Stimulated activated CD4-positive, alpha-beta T cell treated with anti-CD3 and anti-CD28 coated beads, Interleukin-15, amount 100 ng/mL, for 24 hours (primary cell): ENCODE data around the gene PDE7B.
A peak's percentile ranks its signal among the peaks of the same experiment; 100 is the strongest.

Experiments
- DNase-seq: peaks from one replicate; pipeline ENCODE4 v3.0.0-alpha.2; 2020

PDE7B gene

GRCh38 chr6:136036601-136037000 lies 185.1 kb downstream of the PDE7B start:
- DNase-seq, result no peak

DNA sequence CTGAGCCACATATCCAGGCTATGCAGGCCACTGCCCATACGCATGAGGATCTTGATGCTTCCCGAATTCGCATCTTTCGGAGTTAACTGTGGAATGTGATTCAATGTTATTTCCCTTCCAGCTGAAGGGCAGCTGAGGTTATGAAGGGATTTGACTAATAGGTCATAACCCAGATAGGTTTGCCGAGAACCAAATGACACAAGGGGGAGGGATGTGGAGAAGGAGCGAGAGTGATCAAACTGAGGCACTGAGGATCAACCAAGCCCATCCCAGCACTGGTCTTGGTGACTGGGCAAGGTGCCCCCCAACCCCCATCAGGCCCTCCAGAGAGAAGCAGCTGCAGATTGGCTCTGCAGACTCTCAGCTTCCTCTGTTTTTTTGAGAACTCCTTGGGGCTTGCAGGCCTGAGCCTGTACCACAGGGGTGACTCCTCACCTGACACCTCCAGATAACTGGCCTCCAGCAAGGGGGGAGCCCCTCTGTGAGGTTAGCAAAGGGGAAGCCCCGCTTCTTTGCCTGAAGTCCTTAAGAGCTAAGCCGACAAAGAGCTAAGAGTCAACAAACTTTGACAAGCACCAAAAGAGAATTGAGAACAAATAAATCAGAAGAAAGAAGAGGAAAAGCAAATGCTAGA lies 185.9 kb downstream of the PDE7B start:
- peak; percentile 38 for DNase-seq

DNA sequence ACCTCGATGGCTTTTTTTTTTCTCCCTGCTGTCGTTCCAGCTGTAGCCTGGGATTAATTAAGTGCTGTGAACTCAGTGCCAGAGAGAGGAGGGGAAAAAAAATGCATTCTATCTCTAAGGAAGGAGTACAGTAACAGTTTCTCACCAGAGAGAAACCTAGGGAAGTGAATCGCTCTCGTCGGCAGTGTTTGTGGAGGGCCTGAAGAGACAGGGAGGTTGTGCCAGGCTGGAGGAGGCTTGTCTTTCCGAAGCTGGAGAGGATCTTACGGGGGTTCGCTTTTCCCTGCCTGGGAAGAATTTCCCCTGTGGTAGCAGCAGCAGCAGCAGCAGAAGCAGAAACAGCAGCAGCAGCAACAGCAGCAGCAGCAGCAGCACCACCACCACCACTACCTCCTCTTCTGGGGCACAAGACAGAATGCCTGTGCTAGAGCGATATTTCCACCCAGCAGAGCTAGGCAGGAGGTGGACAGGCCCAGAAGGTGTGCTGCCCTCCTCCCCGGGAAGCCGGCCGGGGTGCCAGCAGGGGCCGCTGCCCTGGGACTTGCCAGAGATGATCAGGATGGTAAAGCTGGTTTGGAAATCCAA lies 186.5 kb downstream of the PDE7B start:
- no peak for DNase-seq

DNA sequence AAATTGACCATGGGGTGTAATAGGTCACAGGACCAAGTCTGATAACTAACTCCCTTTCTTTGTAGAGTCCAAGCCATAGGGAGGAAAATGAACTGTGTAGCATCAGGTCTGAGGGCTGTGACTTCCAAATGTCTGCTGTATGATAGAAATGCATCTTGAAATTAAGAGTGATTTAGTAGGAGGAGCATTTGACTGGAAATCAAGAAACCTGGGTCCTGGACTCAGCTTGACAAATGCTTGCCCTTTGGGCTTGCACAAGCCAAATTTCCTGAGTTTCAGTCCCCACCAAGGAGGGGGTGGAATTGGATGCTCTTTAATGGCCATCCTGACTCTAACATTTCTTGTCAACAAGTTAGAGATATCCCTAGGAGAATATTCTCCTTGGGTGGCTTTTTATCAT lies 187.0 kb downstream of the PDE7B start:
- DNase-seq, result no peak

DNA sequence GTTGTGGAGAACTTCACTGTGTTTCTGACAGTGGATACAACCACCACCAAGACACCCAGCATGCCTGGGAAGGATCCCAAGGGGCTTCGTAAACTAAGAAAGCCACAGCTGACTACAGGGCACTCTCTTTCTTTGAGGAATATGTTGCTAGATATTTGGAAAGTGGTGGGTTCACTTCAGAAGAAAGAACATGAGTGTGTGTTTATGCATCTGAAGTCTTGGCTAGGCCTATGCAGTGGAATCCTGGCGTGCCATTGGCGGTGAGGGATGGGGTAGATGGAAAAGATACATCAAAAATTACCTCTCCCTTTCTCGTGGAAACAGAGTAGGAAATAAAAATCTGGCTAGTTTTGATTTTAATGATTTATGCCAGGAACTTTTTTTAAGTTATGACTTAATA lies 187.7 kb downstream of the PDE7B start:
- no peak for DNase-seq

GRCh38 chr6:136050475-136050874 lies 199.0 kb downstream of the PDE7B start:
- DNase-seq, result no peak

GRCh38 chr6:136051140-136051775 lies 199.8 kb downstream of the PDE7B start:
- peak; percentile 6 for DNase-seq

GRCh38 chr6:136052031-136052430 lies 200.5 kb downstream of the PDE7B start:
- DNase-seq, result no peak

GRCh38 chr6:136058852-136059251 lies 207.4 kb downstream of the PDE7B start:
- DNase-seq, result no peak

GRCh38 chr6:136059308-136059707 lies 207.8 kb downstream of the PDE7B start:
- no peak for DNase-seq

- no peak for DNase-seq
Observed at GRCh38 chr6:136060052-136060451, 208.6 kb downstream of the PDE7B start.

- no peak for DNase-seq
Observed at GRCh38 chr6:136060759-136061158, 209.3 kb downstream of the PDE7B start.

DNA sequence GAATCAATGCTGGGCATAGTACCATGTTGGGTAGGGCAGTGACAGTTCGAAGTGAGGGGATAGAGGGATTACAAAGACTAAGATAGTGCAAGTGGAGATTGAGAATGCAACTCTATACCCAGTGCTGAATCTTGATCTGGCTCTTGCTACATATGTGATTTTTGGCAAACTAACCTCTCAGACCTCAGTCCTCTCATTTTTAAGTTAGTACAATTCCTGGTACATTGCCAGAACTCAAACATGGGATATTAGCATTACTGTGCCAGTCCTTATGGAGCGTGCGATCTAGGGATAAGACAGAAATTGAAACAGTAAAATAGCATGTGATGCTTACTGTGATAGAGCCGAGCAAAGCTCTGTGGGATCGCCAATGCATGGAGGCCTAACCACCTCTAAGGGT lies 210.2 kb downstream of the PDE7B start:
- no peak for DNase-seq

DNA sequence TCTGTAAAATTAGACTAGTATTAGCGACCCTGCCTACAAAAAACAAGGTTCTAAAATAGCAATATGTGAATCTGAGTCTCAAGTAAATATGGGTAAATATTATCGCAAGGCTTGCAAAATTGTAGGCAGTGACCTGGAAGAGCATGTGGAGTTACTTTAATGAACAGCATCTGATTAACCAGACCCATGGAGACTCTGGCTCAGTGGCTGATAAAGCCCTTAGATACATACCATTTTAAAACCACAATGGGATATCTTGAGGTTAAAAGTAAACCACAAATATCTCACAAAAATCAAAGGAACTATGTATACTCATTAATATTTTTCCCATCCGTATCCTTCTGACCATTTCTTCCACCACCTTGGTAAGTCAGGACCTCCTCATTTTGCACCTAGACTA lies 211.6 kb downstream of the PDE7B start:
- no peak for DNase-seq

DNA sequence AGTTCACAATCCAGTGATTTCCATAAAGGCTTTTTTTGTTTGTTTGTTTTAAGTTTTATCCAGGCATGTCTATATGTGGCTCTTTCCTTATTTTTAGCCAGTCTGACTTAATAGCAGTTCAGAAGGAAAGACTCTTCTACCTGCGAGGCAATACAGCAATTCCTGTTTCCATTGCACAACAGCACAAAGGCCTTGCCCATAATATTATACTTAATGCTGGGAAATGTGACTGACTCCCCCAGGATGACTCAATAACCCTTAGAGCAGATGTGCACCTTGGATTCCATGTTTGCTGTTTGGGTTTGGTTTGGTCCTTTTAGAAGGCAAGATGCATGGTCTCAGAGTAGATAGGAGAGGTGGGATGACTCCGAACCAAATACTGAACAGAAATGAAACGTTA lies 214.5 kb downstream of the PDE7B start:
- DNase-seq, result no peak

GRCh38 chr6:136067731-136068341 lies 216.3 kb downstream of the PDE7B start:
- no peak for DNase-seq

GRCh38 chr6:136069119-136069518 lies 217.6 kb downstream of the PDE7B start:
- DNase-seq, result no peak

- DNase-seq, result no peak
Observed at GRCh38 chr6:136070815-136071214, 219.3 kb downstream of the PDE7B start.

DNA sequence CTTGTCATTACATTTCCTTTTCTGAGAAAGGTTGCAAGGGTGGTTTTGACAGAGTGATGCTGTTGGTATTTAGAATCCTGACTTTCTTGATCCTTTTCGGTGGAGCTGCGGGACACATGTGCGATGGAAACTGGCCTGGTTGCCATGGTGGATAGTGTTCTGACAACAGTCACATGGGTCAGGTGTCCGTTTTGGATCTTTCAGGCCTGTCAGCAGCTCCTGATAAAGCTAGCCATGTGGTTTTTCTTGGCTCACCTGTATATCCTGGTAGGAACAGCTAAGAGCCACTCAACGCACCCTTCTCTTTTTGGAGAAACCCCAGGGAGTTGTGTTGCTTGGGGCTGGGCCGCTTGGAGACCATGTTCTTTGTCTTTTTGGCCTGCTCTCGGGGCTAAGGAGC lies 221.2 kb downstream of the PDE7B start:
- no peak for DNase-seq

- DNase-seq, result no peak
Observed at GRCh38 chr6:136073216-136073615, 221.7 kb downstream of the PDE7B start.

DNA sequence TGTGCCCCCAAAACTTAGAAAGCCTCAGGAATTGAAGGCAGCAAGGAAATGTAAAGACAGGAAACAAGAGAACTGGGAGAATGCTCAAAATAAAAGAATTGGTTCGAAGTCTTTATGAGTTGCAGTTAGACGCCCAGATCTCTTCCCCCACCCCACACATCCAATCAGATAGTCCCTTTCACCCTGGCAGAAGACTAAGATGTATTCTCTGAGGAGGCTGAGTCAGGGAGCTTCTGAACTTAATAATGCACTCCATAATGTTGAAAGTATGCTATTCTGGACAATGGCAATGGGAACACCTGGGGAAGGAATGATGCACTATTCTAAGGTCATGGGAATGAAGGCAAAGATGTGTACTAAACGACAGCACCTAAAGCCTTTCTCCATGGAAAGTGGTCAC lies 225.0 kb downstream of the PDE7B start:
- no peak for DNase-seq

DNA sequence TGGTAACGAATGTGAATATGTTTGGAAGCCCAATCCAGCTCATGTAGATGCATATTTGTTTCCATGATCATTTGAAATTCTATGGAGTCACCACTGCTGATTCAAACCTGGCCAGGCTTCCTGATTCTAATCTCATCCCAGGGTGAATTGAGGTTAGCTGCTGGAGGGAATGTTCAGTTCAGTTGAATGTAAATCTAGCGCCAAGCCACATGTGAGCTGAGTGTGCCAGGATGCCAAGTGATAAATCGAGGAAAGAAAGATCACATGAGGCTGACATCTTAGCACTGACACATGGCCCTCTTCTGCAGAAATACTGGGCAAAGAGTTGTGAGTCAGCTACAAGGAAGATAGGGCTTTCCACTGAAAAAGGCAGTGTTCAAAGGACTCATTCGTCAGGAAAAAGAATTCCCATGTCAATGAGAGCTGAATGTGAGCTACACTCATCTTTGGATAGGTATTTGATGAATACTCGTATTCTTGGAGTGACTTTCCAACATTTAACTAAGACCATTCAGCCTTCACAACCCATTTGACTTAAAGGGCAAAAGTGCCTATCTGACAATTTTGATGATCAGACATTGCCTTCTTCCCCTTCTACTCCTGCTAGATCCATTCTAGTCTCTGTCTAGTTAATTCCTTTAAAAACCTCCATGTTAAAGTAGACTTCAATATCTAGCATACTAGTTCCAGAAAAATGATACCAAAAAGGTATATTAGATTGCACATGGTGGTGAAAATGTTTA lies 226.5 kb downstream of the PDE7B start:
- no peak for DNase-seq
